Effector memory CD8-positive, alpha-beta T cell (primary cell): ENCODE measurements around the gene SYT11.
A peak's percentile ranks its signal among the peaks of the same experiment; 100 is the strongest.
"Not testable (repeated sequence)": the region's sequence is repeated elsewhere in the genome, so short reads cannot be mapped to it uniquely, and the experiment has no call there.

Experiments used
- ATAC-seq: fragments of 150-1000 bp; cut with Tn5 transposase; replicated peaks from 2 replicates; pipeline ENCODE4 v1.10.0; 2021; ENCODE audit warnings: mild to moderate bottlenecking, moderate library complexity
- DNase-seq, 3 experiments: peaks; one replicate each; pipeline ENCODE4 v3.0.0; 2021
- H3K27ac Mint-ChIP-seq, 2 donors: one replicate each; pipeline ENCODE4 v1.8.0; 2022; ENCODE audit warnings: mild to moderate bottlenecking in 2 of 2, mixed read lengths in 2 of 2, moderate library complexity in 2 of 2
- H3K27me3 Mint-ChIP-seq, 2 donors: one replicate each; pipeline ENCODE4 v1.8.0; 2022; ENCODE audit warnings: mixed read lengths in 2 of 2
- H3K36me3 Mint-ChIP-seq: one replicate; pipeline ENCODE4 v1.8.0; 2022; ENCODE audit warnings: mild to moderate bottlenecking, moderate library complexity, mixed read lengths; ENCODE audit not compliant: insufficient read depth
- H3K4me1 Mint-ChIP-seq, 2 donors: one replicate each; pipeline ENCODE4 v1.8.0; 2022; ENCODE audit warnings: low read depth in 2 of 2, mixed read lengths in 2 of 2
- H3K4me3 Mint-ChIP-seq, 2 donors: one replicate each; pipeline ENCODE4 v1.8.0; 2022; ENCODE audit warnings: mild to moderate bottlenecking in 2 of 2, mixed read lengths in 2 of 2, moderate library complexity in 2 of 2
- H3K9me3 Mint-ChIP-seq, 2 donors: one replicate each; pipeline ENCODE4 v1.8.0; 2022; ENCODE audit warnings: mixed read lengths in 2 of 2
- total RNA-seq, 9 experiments: gene quantifications; one replicate each; lab custom pipeline; 2026; lab: John Stamatoyannopoulos, UW

The SYT11 gene
- total RNA-seq, result 60.8 to 116 (median 69.0) reads per million in 9 experiments

GRCh38 chr1:155859234-155859829 is at the start of gene SYT11:
Gene SYT11, plus strand, starts transcription at chr1:155859567. Its CDS starts 195 bp downstream, at chr1:155859762.
- Mint-ChIP-seq H3K27ac (peak within 1 kb of the TSS; percentile 96 to 98), H3K4me1 (peaks cover 23 to 42% of the 10 kb centered on the region in 2 donors), H3K4me3 (peak within 1 kb of the TSS; percentile 87), H3K27me3 (no peaks in the 10 kb centered on the region), H3K9me3 (no peaks in the 10 kb centered on the region), H3K36me3 (peaks cover 26% of the 10 kb centered on the region)
- ATAC-seq, result peak; percentile 69
- DNase-seq, result peak; percentile 84 to 86 (median 84)

GRCh38 chr1:155812878-155813277 is 46.5 kb upstream of the SYT11 start:
- H3K4me3 Mint-ChIP-seq, result no peak overlapping the region

GRCh38 chr1:155813672-155814071 is 45.7 kb upstream of the SYT11 start:
- no peak overlapping the region for H3K4me3 Mint-ChIP-seq
- no peaks in the 10 kb centered on the region for H3K4me1 Mint-ChIP-seq
- H3K9me3 Mint-ChIP-seq, result no peaks in the 10 kb centered on the region
- H3K36me3 Mint-ChIP-seq, result peaks cover 79% of the 10 kb centered on the region
- H3K27me3 Mint-ChIP-seq, result no peaks in the 10 kb centered on the region
- ATAC-seq (no peak), DNase-seq (no peak)
- H3K27ac Mint-ChIP-seq, result no peak overlapping the region

More at GRCh38 chr1:155812878-155813277, 46.5 kb upstream of the SYT11 start:
- H3K9me3 Mint-ChIP-seq, result no peaks in the 10 kb centered on the region
- peak overlapping the region in 1 of 2 donors; percentile 49 for H3K27ac Mint-ChIP-seq
- H3K27me3 Mint-ChIP-seq, result no peaks in the 10 kb centered on the region
- ATAC-seq, result no peak
- H3K4me1 Mint-ChIP-seq, result no peaks in the 10 kb centered on the region
- no peak for DNase-seq
- H3K36me3 Mint-ChIP-seq, result peaks cover 74% of the 10 kb centered on the region

- no peak for DNase-seq
- no peak for ATAC-seq
- no peak overlapping the region for H3K27ac Mint-ChIP-seq
- H3K4me1 Mint-ChIP-seq, result no peaks in the 10 kb centered on the region
- H3K36me3 Mint-ChIP-seq, result peaks cover 88% of the 10 kb centered on the region
- H3K4me3 Mint-ChIP-seq, result no peak overlapping the region
- H3K27me3 Mint-ChIP-seq, result no peaks in the 10 kb centered on the region
- H3K9me3 Mint-ChIP-seq, result no peaks in the 10 kb centered on the region
These were observed 43.0 kb upstream of the SYT11 start for GRCh38 chr1:155816351-155816750.

- Mint-ChIP-seq H3K4me3 (no peak overlapping the region), H3K27me3 (no peaks in the 10 kb centered on the region), H3K27ac (peak overlapping the region; percentile 54 to 71), H3K4me1 (peaks cover 0 to 2% of the 10 kb centered on the region in 2 donors), H3K36me3 (peaks cover 51% of the 10 kb centered on the region), H3K9me3 (no peaks in the 10 kb centered on the region)
- DNase-seq (no peak), ATAC-seq (no peak)
These were observed 31.9 kb upstream of the SYT11 start for GRCh38 chr1:155827450-155827849.

GRCh38 chr1:155831279-155831976 is 27.9 kb upstream of the SYT11 start:
- ATAC-seq (no peak), DNase-seq (no peak)
- no peaks in the 10 kb centered on the region for H3K9me3 Mint-ChIP-seq
- peaks cover 17% of the 10 kb centered on the region for H3K36me3 Mint-ChIP-seq
- H3K27ac Mint-ChIP-seq, result peak overlapping the region in 1 of 2 donors; percentile 41
- H3K4me1 Mint-ChIP-seq, result peaks cover 9 to 18% of the 10 kb centered on the region in 2 donors
- no peak overlapping the region for H3K4me3 Mint-ChIP-seq
- no peaks in the 10 kb centered on the region for H3K27me3 Mint-ChIP-seq

- Mint-ChIP-seq H3K4me1 (peaks cover 19 to 26% of the 10 kb centered on the region in 2 donors), H3K4me3 (no peak overlapping the region), H3K27me3 (no peaks in the 10 kb centered on the region), H3K9me3 (no peaks in the 10 kb centered on the region), H3K36me3 (peaks cover 8% of the 10 kb centered on the region), H3K27ac (peak overlapping the region; percentile 3 to 79)
- ATAC-seq (no peak), DNase-seq (no peak)
These were observed 25.6 kb upstream of the SYT11 start for GRCh38 chr1:155833665-155834295.

GRCh38 chr1:155834296-155834926 is 25.0 kb upstream of the SYT11 start:
- Mint-ChIP-seq H3K9me3 (no peaks in the 10 kb centered on the region), H3K36me3 (peaks cover 8% of the 10 kb centered on the region), H3K4me1 (peaks cover 19 to 26% of the 10 kb centered on the region in 2 donors), H3K4me3 (no peak overlapping the region), H3K27ac (peak overlapping the region in 1 of 2 donors; percentile 3), H3K27me3 (no peaks in the 10 kb centered on the region)
- DNase-seq (no peak), ATAC-seq (no peak)

- ATAC-seq, H3K4me3 Mint-ChIP-seq, H3K27me3 Mint-ChIP-seq, H3K27ac Mint-ChIP-seq, DNase-seq, H3K9me3 Mint-ChIP-seq, H3K36me3 Mint-ChIP-seq: not testable (repeated sequence)
- peaks cover 17 to 30% of the 10 kb centered on the region in 2 donors for H3K4me1 Mint-ChIP-seq
These were observed 24.4 kb upstream of the SYT11 start for GRCh38 chr1:155834927-155835399.

- H3K4me3 Mint-ChIP-seq, result no peak overlapping the region
- peaks cover 17 to 31% of the 10 kb centered on the region in 2 donors for H3K4me1 Mint-ChIP-seq
These were observed 23.8 kb upstream of the SYT11 start for GRCh38 chr1:155835548-155835947.

GRCh38 chr1:155840386-155840785 is 19.0 kb upstream of the SYT11 start:
- ATAC-seq, result no peak
- no peak for DNase-seq
- peaks cover 26 to 47% of the 10 kb centered on the region in 2 donors for H3K4me1 Mint-ChIP-seq
- H3K36me3 Mint-ChIP-seq, result peaks cover 14% of the 10 kb centered on the region
- H3K27me3 Mint-ChIP-seq, result no peaks in the 10 kb centered on the region
- no peak overlapping the region for H3K4me3 Mint-ChIP-seq
- peak overlapping the region in 1 of 2 donors; percentile 72 for H3K27ac Mint-ChIP-seq
- H3K9me3 Mint-ChIP-seq, result no peaks in the 10 kb centered on the region

More at GRCh38 chr1:155835548-155835947, 23.8 kb upstream of the SYT11 start:
- no peaks in the 10 kb centered on the region for H3K9me3 Mint-ChIP-seq
- no peak for ATAC-seq
- H3K27me3 Mint-ChIP-seq, result no peaks in the 10 kb centered on the region
- no peak for DNase-seq
- peaks cover 6% of the 10 kb centered on the region for H3K36me3 Mint-ChIP-seq
- peak overlapping the region in 1 of 2 donors; percentile 93 for H3K27ac Mint-ChIP-seq

GRCh38 chr1:155844860-155845421 is 14.4 kb upstream of the SYT11 start:
- peaks cover 21 to 59% of the 10 kb centered on the region in 2 donors for H3K4me1 Mint-ChIP-seq
- DNase-seq (no peak), ATAC-seq (no peak)
- H3K27ac Mint-ChIP-seq, result peak overlapping the region; percentile 23 to 83
- no peaks in the 10 kb centered on the region for H3K9me3 Mint-ChIP-seq
- no peaks in the 10 kb centered on the region for H3K27me3 Mint-ChIP-seq
- H3K4me3 Mint-ChIP-seq, result peak overlapping the region in 1 of 2 donors; percentile 2
- H3K36me3 Mint-ChIP-seq, result peaks cover 40% of the 10 kb centered on the region
